GM18505 (cell line): Measurements from ENCODE around the gene TUBD1.
"Not testable (repeated sequence)": the region's sequence is repeated elsewhere in the genome, so short reads cannot be mapped to it uniquely, and the experiment has no call there.

Experiments
- ATAC-seq: cut with Tn5 transposase; IDR thresholded peaks from one replicate; pipeline ENCODE4 v1.9.1; 2021; ENCODE audit not compliant: unreplicated experiment
- POLR2A ChIP-seq: IDR thresholded peaks from 4 replicates; pipeline ENCODE4 v1.6.1; 2011; ENCODE audit warnings: borderline replicate concordance; ENCODE audit not compliant: insufficient read depth, insufficient read length; ENCODE audit errors: extremely low read depth

TUBD1 gene

GRCh38 chr17:59859444-59860025, 33.2 kb downstream of the TUBD1 start:
- no peak for TF ChIP-seq POLR2A
- ATAC-seq = no peak

GRCh38 chr17:59858932-59859331, 33.8 kb downstream of the TUBD1 start:
- no peak for ATAC-seq
- TF ChIP-seq POLR2A = no peak

- TF ChIP-seq POLR2A = no peak
- ATAC-seq = no peak
Observed at GRCh38 chr17:59858167-59858816, 34.5 kb downstream of the TUBD1 start.

GRCh38 chr17:59856859-59857794, 35.6 kb downstream of the TUBD1 start:
- no peak for TF ChIP-seq POLR2A
- ATAC-seq = no peak

GRCh38 chr17:59853919-59854729, 38.6 kb downstream of the TUBD1 start:
- ATAC-seq = not testable (repeated sequence)

GRCh38 chr17:59853168-59853918, 39.4 kb downstream of the TUBD1 start:
- no peak for ATAC-seq

GRCh38 chr17:59852847-59853167, 39.9 kb downstream of the TUBD1 start:
- ATAC-seq = not testable (repeated sequence)

More at GRCh38 chr17:59853168-59853918, 39.4 kb downstream of the TUBD1 start:
- TF ChIP-seq POLR2A = no peak

- TF ChIP-seq POLR2A = no peak
- no peak for ATAC-seq
Observed at GRCh38 chr17:59851439-59852375, 41.0 kb downstream of the TUBD1 start.

- ATAC-seq = not testable (repeated sequence)
Observed at GRCh38 chr17:59850311-59850710, 42.4 kb downstream of the TUBD1 start.

GRCh38 chr17:59848778-59849177, 44.0 kb downstream of the TUBD1 start:
- TF ChIP-seq POLR2A = no peak
- ATAC-seq = no peak

GRCh38 chr17:59848385-59848668, 44.4 kb downstream of the TUBD1 start:
- no peak for TF ChIP-seq POLR2A
- ATAC-seq = no peak
